NCI-H1694 (cell line): ENCODE measurements around the gene PSMA7.

Source experiments
- DNase-seq: peaks from one replicate; lab custom pipeline; 2025; lab: John Stamatoyannopoulos, UW

Gene PSMA7

GRCh38 chr20:62087227-62087626, 56.0 kb downstream of the PSMA7 start:
- no peak for DNase-seq
